Nephron (organoid): ENCODE data around the gene FGD5.

Source experiments
- H3K27ac Mint-ChIP-seq, 3 experiments: 2 replicates each; pipeline ENCODE4 v1.8.0; 2020; ENCODE audit warnings: mixed read lengths in 3 of 3, mild to moderate bottlenecking in 2 of 3, moderate library complexity in 1 of 3
- H3K27me3 Mint-ChIP-seq: 2 replicates; pipeline ENCODE4 v1.8.0; 2021; ENCODE audit warnings: low read depth, mild to moderate bottlenecking, moderate library complexity, mixed read lengths
- H3K36me3 Mint-ChIP-seq: 2 replicates; pipeline ENCODE4 v1.8.0; 2020; ENCODE audit warnings: low read depth, mixed read lengths
- H3K4me1 Mint-ChIP-seq: 2 replicates; pipeline ENCODE4 v1.8.0; 2020; ENCODE audit warnings: mixed read lengths
- H3K4me3 Mint-ChIP-seq, 3 experiments: 2 replicates each; pipeline ENCODE4 v1.8.0; 2020; ENCODE audit warnings: mild to moderate bottlenecking in 3 of 3, mixed read lengths in 3 of 3, moderate library complexity in 2 of 3
- H3K9me3 Mint-ChIP-seq: 2 replicates; pipeline ENCODE4 v1.8.0; 2020; ENCODE audit warnings: mixed read lengths
- CTCF ChIP-seq, 3 experiments: fragments of 200-600 bp; sonication (generic); IDR thresholded peaks; one replicate each; pipeline ENCODE4 v1.5.0; 2021; ENCODE audit warnings: antibody characterized with exemption in 3 of 3; ENCODE audit not compliant: unreplicated experiment in 3 of 3

The FGD5 gene

GRCh38 chr3:14883226-14883625, 64.5 kb downstream of the FGD5 start:
- H3K36me3 Mint-ChIP-seq: no peaks in the 10 kb centered on the region
- H3K27me3 Mint-ChIP-seq: peaks cover 12% of the 10 kb centered on the region
- peaks cover 14% of the 10 kb centered on the region for H3K4me1 Mint-ChIP-seq
- no peak overlapping the region for H3K27ac Mint-ChIP-seq
- no peaks in the 10 kb centered on the region for H3K9me3 Mint-ChIP-seq
- H3K4me3 Mint-ChIP-seq: no peak overlapping the region
- no peak for TF ChIP-seq CTCF (IDR thresholded peaks at IDR 0.05; ENCODE audit: unreplicated experiment in 3 of 3)

- Mint-ChIP-seq H3K36me3 (no peaks in the 10 kb centered on the region), H3K9me3 (no peaks in the 10 kb centered on the region), H3K4me3 (no peak overlapping the region), H3K27ac (no peak overlapping the region), H3K27me3 (peaks cover 12% of the 10 kb centered on the region), H3K4me1 (peaks cover 15% of the 10 kb centered on the region)
- no peak for TF ChIP-seq CTCF (IDR thresholded peaks at IDR 0.05; ENCODE audit: unreplicated experiment in 3 of 3)
These were observed 65.9 kb downstream of the FGD5 start for GRCh38 chr3:14884665-14885064.

- Mint-ChIP-seq H3K4me3 (no peak overlapping the region), H3K27me3 (peaks cover 12% of the 10 kb centered on the region), H3K9me3 (no peaks in the 10 kb centered on the region), H3K4me1 (peaks cover 20% of the 10 kb centered on the region), H3K36me3 (no peaks in the 10 kb centered on the region), H3K27ac (no peak overlapping the region)
- no peak for TF ChIP-seq CTCF (IDR thresholded peaks at IDR 0.05; ENCODE audit: unreplicated experiment in 3 of 3)
These were observed 66.5 kb downstream of the FGD5 start for GRCh38 chr3:14885307-14885706.

GRCh38 chr3:14886101-14886500, 67.3 kb downstream of the FGD5 start:
- TF ChIP-seq CTCF (IDR thresholded peaks at IDR 0.05; ENCODE audit: unreplicated experiment in 3 of 3): no peak
- Mint-ChIP-seq H3K36me3 (no peaks in the 10 kb centered on the region), H3K27ac (no peak overlapping the region), H3K4me1 (peaks cover 15% of the 10 kb centered on the region), H3K9me3 (no peaks in the 10 kb centered on the region), H3K4me3 (no peak overlapping the region), H3K27me3 (peaks cover 7% of the 10 kb centered on the region)

- Mint-ChIP-seq H3K27me3 (peaks cover 18% of the 10 kb centered on the region), H3K36me3 (no peaks in the 10 kb centered on the region), H3K4me3 (no peak overlapping the region), H3K4me1 (peaks cover 15% of the 10 kb centered on the region), H3K9me3 (no peaks in the 10 kb centered on the region), H3K27ac (peak overlapping the region in 1 of 3 experiments; percentile 10)
- no peak for TF ChIP-seq CTCF (IDR thresholded peaks at IDR 0.05; ENCODE audit: unreplicated experiment in 3 of 3)
These were observed 70.4 kb downstream of the FGD5 start for GRCh38 chr3:14889205-14889604.

- no peaks in the 10 kb centered on the region for H3K9me3 Mint-ChIP-seq
- no peak overlapping the region for H3K4me3 Mint-ChIP-seq
- no peak for TF ChIP-seq CTCF (IDR thresholded peaks at IDR 0.05; ENCODE audit: unreplicated experiment in 3 of 3)
- no peak overlapping the region for H3K27ac Mint-ChIP-seq
- H3K4me1 Mint-ChIP-seq: peaks cover 15% of the 10 kb centered on the region
- no peaks in the 10 kb centered on the region for H3K36me3 Mint-ChIP-seq
- peaks cover 19% of the 10 kb centered on the region for H3K27me3 Mint-ChIP-seq
These were observed 71.2 kb downstream of the FGD5 start for GRCh38 chr3:14889943-14890342.
